ENCODE data around the gene PTPMT1. TPM values are rescaled to one million over a fixed set of nuclear protein-coding genes. Genes with fewer than 3 reads are reported as not detected.

PTPMT1 gene
- total RNA-seq, 4 donors from 2014 or later: 70.0 to 95.7 (median 83.6) TPM

- ATAC-seq: peak; percentile 31
- Histone ChIP-seq H3K27me3 (no peaks in the 10 kb centered on the region), H3K36me3 (peaks cover 0 to 78% of the 10 kb centered on the region in 2 donors), H3K27ac (no peak overlapping the region), H3K9me3 (no peaks in the 10 kb centered on the region), H3K4me3 (no peak overlapping the region), H3K4me1 (peaks cover 0 to 33% (median 14%) of the 10 kb centered on the region in 3 donors)
- TF ChIP-seq EP300 (IDR thresholded peaks at IDR 0.05) (no peak), CTCF (IDR thresholded peaks at IDR 0.05) (no peak), POLR2A (IDR thresholded peaks at IDR 0.05) (no peak), POLR2AphosphoS5 (IDR thresholded peaks at IDR 0.05) (no peak)
- 73% methylated on average over 3 of the region's 3 CpGs; no CpG with 5 or more reads in 1 of the 2 donors for WGBS, 2 donors (ENCODE audit: low coverage in 1 of 2)
These were observed 5.4 kb downstream of the PTPMT1 start for GRCh38 chr11:47570651-47571356.

- Histone ChIP-seq H3K27ac (no peak overlapping the region), H3K27me3 (no peaks in the 10 kb centered on the region), H3K4me1 (peaks cover 0 to 29% (median 11%) of the 10 kb centered on the region in 3 donors), H3K9me3 (no peaks in the 10 kb centered on the region), H3K4me3 (no peak overlapping the region), H3K36me3 (peaks cover 0 to 83% of the 10 kb centered on the region in 2 donors)
- 75 to 80% methylated on average over 1 to 4 of the region's 4 CpGs for WGBS, 2 donors (ENCODE audit: low coverage in 1 of 2)
- TF ChIP-seq EP300 (IDR thresholded peaks at IDR 0.05) (no peak), POLR2AphosphoS5 (IDR thresholded peaks at IDR 0.05) (no peak), CTCF (IDR thresholded peaks at IDR 0.05) (no peak), POLR2A (IDR thresholded peaks at IDR 0.05) (no peak)
- no peak for ATAC-seq
These were observed 5.9 kb downstream of the PTPMT1 start for GRCh38 chr11:47571357-47571729.

GRCh38 chr11:47571895-47572294, 6.5 kb downstream of the PTPMT1 start:
- Histone ChIP-seq H3K27ac (no peak overlapping the region), H3K4me1 (peaks cover 0 to 29% (median 8%) of the 10 kb centered on the region in 3 donors), H3K27me3 (no peaks in the 10 kb centered on the region), H3K9me3 (no peaks in the 10 kb centered on the region), H3K36me3 (peaks cover 0 to 88% of the 10 kb centered on the region in 2 donors), H3K4me3 (no peak overlapping the region)
- no peak for TF ChIP-seq CTCF (IDR thresholded peaks at IDR 0.05)
- WGBS, 2 donors (ENCODE audit: low coverage in 1 of 2): 43 to 69% methylated on average over 1 of the region's 1 CpG
- no peak for ATAC-seq

GRCh38 chr11:47572715-47573255, 7.4 kb downstream of the PTPMT1 start:
- Histone ChIP-seq H3K4me3 (no peak overlapping the region), H3K9me3 (no peaks in the 10 kb centered on the region), H3K27ac (no peak overlapping the region), H3K4me1 (peaks cover under 1 to 31% (median 14%) of the 10 kb centered on the region in 3 donors), H3K27me3 (no peaks in the 10 kb centered on the region), H3K36me3 (peaks cover 0 to 94% of the 10 kb centered on the region in 2 donors)
- 71% methylated on average over 1 of the region's 8 CpGs; no CpG with 5 or more reads in 1 of the 2 donors for WGBS, 2 donors (ENCODE audit: low coverage in 1 of 2)
- TF ChIP-seq POLR2A (IDR thresholded peaks at IDR 0.05) (no peak), CTCF (IDR thresholded peaks at IDR 0.05) (no peak), EP300 (IDR thresholded peaks at IDR 0.05) (no peak), POLR2AphosphoS5 (IDR thresholded peaks at IDR 0.05) (no peak)
- ATAC-seq: no peak

- Histone ChIP-seq H3K9me3 (no peaks in the 10 kb centered on the region), H3K27me3 (no peaks in the 10 kb centered on the region), H3K27ac (no peak overlapping the region), H3K36me3 (peaks cover 0 to 90% of the 10 kb centered on the region in 2 donors), H3K4me1 (peaks cover 3 to 36% (median 18%) of the 10 kb centered on the region in 3 donors), H3K4me3 (no peak overlapping the region)
- no peak for TF ChIP-seq CTCF (IDR thresholded peaks at IDR 0.05)
- no peak for TF ChIP-seq EP300 (IDR thresholded peaks at IDR 0.05)
- no peak for TF ChIP-seq POLR2A (IDR thresholded peaks at IDR 0.05)
- TF ChIP-seq POLR2AphosphoS5 (IDR thresholded peaks at IDR 0.05): no peak
- 37% methylated on average over 2 of the region's 11 CpGs; no CpG with 5 or more reads in 1 of the 2 donors for WGBS, 2 donors (ENCODE audit: low coverage in 1 of 2)
- no peak for ATAC-seq
These were observed 7.9 kb downstream of the PTPMT1 start for GRCh38 chr11:47573321-47573720.
